Activated CD8-positive, alpha-beta memory T cell treated with anti-CD3 and anti-CD28 coated beads, Interleukin-2, amount 50 U/mL, for 24 hours (primary cell): ENCODE data around the gene LRRTM4.
"Not testable (repeated sequence)": the region's sequence is repeated elsewhere in the genome, so short reads cannot be mapped to it uniquely, and the experiment has no call there.

Experiments used
- DNase-seq: peaks from one replicate; pipeline ENCODE4 v3.0.0-alpha.2; 2020; ENCODE audit errors: extremely low read depth

LRRTM4 gene

DNA sequence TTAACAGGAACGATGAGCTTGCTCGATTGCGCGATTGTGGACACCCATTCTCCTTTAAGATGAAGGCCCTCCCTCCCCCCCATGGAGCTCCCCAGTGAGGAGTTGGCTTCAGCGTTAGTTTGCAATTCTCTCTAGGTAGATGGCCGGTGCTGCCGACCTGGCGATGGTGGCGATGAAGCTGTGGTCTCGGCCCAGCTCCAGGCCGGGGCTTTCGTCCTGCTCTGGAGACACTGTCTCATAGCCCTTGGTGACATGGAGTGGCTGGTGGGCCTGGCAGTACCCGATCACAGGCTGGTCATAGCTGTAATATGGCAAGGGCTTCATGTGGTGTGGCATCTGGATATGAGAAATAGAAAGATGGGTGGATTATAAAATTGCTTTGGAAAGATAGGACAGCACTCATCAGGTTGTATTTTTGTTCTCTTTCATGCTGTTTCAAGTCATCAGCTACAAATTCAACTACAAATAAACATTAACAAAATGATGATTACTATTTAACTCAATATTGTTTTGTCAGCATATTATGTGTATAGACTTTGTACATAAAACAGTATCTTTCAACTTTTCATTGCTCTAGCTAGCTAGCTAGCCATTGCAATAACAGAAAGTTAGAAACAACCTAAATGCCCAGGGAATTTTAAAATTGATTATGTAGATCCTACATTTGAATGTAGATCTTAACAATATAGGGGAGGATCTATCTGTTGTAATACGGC lies 773.4 kb downstream of the LRRTM4 start:
- DNase-seq = no peak

GRCh38 chr2:76745605-76746004 lies 776.6 kb downstream of the LRRTM4 start:
- DNase-seq = no peak

DNA sequence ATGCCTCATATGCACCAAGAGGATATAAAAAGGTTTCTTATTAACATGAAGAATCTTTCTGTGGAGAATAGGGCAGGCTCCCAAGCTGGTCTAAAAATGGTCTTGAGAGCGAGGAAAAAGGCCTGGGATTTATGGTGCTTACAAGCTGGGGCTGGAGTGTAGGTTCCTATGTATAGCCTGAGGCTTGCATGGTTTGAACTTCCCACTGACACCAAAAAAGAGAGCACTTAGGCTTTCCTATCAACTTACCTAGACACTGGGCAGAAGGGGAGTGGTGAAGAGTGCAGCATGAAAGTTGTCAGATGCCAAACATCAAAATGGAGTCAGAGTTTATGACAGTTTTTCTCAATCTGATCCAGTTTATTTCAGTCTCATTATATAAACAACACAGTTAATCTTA lies 784.6 kb downstream of the LRRTM4 start:
- DNase-seq = no peak

GRCh38 chr2:76733736-76734135 lies 788.4 kb downstream of the LRRTM4 start:
- DNase-seq = no peak

DNA sequence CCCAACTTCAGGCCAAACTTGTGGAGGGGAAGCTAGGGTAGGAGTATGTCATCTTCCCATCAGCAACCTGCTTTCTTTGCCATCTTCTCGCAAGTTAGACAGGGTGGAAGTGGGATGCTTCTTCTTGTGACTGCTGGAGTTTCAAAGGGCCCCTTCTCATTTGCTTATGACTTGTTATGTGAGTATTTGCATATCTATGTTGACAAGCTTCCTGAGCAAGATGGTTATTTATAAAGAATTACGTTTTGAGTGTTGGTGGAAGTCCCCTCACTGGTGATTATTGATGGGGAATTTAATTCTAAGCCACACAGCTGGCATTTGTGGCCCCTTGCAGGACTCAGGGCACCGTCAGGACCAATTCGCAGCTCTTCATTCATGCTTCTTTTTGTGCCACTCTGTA lies 791.0 kb downstream of the LRRTM4 start:
- no peak for DNase-seq

DNA sequence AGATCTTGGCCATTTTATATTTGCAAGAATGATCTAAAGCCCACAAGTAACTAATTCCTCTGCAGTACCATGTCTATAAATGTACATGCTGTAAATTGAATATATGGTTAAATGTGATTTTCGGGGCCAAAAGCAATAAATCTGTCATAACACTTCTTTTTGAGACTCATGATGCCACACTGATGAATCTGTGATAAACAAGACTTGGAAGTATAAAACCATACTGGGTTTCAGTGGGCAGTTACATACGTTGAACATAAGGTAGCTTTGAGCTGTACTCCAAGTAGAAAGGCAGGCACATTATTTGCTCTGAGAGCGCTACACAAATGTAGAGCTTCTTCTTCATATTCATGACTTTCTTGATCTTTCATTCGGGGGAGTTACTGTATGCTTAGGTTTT lies 792.2 kb downstream of the LRRTM4 start:
- no peak for DNase-seq

DNA sequence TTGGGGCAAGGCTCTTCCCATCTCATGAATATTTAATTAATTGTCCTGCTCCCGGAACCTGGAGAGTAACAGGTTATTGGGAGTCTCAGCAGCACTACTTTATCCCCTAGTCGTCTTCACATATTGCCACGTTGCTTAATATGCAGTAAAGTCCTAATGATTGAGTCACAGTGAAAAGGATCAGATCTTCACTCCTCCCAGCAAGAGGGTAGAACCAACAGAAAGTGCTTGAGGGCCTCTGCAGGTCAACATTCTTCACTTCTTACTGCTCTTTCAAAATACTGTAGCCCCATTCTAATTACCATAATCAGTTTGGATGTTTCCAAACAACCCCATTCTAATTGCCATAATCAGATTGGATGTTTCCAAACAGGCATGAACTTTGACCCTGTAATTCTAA lies 801.0 kb downstream of the LRRTM4 start:
- no peak for DNase-seq

DNA sequence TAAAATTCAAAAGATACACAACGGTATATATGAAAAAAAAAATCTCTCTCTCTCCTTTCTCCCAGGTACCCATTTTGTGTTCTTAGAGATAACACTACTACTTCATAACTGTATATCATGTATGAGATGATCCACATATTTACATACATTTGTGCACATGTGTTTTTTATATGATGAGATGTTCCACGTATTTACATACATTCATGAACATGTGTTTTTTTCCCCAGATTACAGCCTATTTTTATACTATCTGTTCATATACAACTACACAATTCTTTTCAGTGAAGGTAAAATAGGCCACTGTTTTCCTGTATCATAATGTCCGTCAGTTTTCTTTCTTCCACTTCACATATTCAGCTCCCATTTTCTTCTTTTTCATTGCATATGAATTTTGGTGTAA lies 808.9 kb downstream of the LRRTM4 start:
- DNase-seq = no peak

- DNase-seq = no peak
These were observed 810.7 kb downstream of the LRRTM4 start for GRCh38 chr2:76711490-76711889.

DNA sequence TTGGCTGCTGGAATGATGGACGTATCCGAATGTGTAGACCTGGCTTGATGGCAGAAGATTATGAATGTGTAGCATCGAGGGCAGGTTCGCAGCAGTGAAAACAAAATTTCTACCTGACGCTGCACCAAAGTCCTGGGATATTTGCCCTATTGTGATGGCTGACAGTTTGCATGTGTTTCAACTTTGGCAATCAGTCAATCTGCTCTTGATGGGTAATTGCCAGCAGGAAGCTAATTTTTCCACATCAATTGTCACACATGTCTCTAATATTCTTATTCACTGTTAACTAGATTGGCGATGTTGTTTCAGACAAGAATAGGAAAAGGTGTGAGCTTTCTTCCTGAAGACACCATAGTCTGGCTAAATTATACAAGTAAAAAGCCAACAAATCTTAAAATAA lies 821.3 kb downstream of the LRRTM4 start:
- DNase-seq = no peak

GRCh38 chr2:76697998-76698713 lies 824.0 kb downstream of the LRRTM4 start:
- not testable (repeated sequence) for DNase-seq
